Endodermal cell (in vitro differentiated cells): ENCODE measurements around the gene ADNP. TPM values are rescaled to one million over a fixed set of nuclear protein-coding genes. Genes with fewer than 3 reads are reported as not detected.

Experiments used
- DNase-seq: peaks from one replicate; pipeline ENCODE4 v3.0.0-alpha.2; 2017
- H3K27ac ChIP-seq: 2 replicates; pipeline ENCODE4 v1.5.1; 2013; ENCODE audit warnings: mild to moderate bottlenecking, low read depth, low read length, moderate library complexity
- H3K27me3 ChIP-seq: 2 replicates; pipeline ENCODE4 v1.6.1; 2013; ENCODE audit warnings: mild to moderate bottlenecking, low read length, moderate library complexity; ENCODE audit not compliant: insufficient read depth, control insufficient read depth, poor library complexity, severe bottlenecking
- H3K36me3 ChIP-seq: 2 replicates; pipeline ENCODE4 v1.7.0; 2013; ENCODE audit warnings: mild to moderate bottlenecking, low read length, moderate library complexity; ENCODE audit not compliant: control insufficient read depth, insufficient read depth
- H3K4me1 ChIP-seq: one replicate; pipeline ENCODE4 v1.7.0; 2013; ENCODE audit warnings: low read length; ENCODE audit not compliant: control insufficient read depth, insufficient read depth
- H3K4me3 ChIP-seq: 2 replicates; pipeline ENCODE4 v1.5.1; 2013; ENCODE audit warnings: mild to moderate bottlenecking, low read length, moderate library complexity
- H3K9ac ChIP-seq: 2 replicates; pipeline ENCODE4 v1.6.1; 2013; ENCODE audit warnings: mild to moderate bottlenecking, low read length, moderate library complexity; ENCODE audit not compliant: poor library complexity, severe bottlenecking; ENCODE audit errors: extremely low read depth
- H3K9me3 ChIP-seq: 2 replicates; pipeline ENCODE4 v1.6.1; 2013; ENCODE audit warnings: mild to moderate bottlenecking, low read length, moderate library complexity; ENCODE audit not compliant: control insufficient read depth
- H3K27ac Mint-ChIP-seq: 2 replicates; pipeline ENCODE4 v1.8.0; 2020; ENCODE audit warnings: mixed read lengths
- H3K27me3 Mint-ChIP-seq: 2 replicates; pipeline ENCODE4 v1.8.0; 2021; ENCODE audit warnings: mild to moderate bottlenecking, mixed read lengths; ENCODE audit not compliant: insufficient read depth
- H3K36me3 Mint-ChIP-seq: 2 replicates; pipeline ENCODE4 v1.8.0; 2020; ENCODE audit warnings: low read depth, mixed read lengths
- H3K4me1 Mint-ChIP-seq: 2 replicates; pipeline ENCODE4 v1.8.0; 2020; ENCODE audit warnings: mixed read lengths
- H3K4me3 Mint-ChIP-seq: 2 replicates; pipeline ENCODE4 v1.8.0; 2020; ENCODE audit warnings: mild to moderate bottlenecking, moderate library complexity, mixed read lengths
- H3K9me3 Mint-ChIP-seq: 2 replicates; pipeline ENCODE4 v1.8.0; 2020; ENCODE audit warnings: mild to moderate bottlenecking, mixed read lengths
- CTCF ChIP-seq: fragments of 200-600 bp; sonication (generic); conservative IDR thresholded peaks from 2 replicates; pipeline ENCODE4 v1.5.0; 2021; ENCODE audit warnings: antibody characterized with exemption, mild to moderate bottlenecking
- WGBS, 2 experiments: methylation state at CpG; one replicate each; pipeline versions ENCODE4 v1.1.5 to v1.1.7; 2013; ENCODE audit warnings: missing lambda C conversion rate in 2 of 2, mixed read lengths in 1 of 2; ENCODE audit not compliant: insufficient coverage in 1 of 2, insufficient read length in 1 of 2; 5-methylcytosine and 5-hydroxymethylcytosine counted together
- total RNA-seq, 2 donors: library from RNA; stranded (reverse); fragmentation: NEBNext Ultra II Directional in 1 of 2; extraction: Animal tissue kit (Norgen Biotek cat#: 25700) in 1 of 2; gene quantifications; 2 replicates in 1 of 2; 3 replicates in 1 of 2; pipeline ENCODE4 v1.2.1, GENCODE V29; 2021

The ADNP gene
- total RNA-seq, 2 donors from 2014 or later: 136 to 152 TPM

DNA sequence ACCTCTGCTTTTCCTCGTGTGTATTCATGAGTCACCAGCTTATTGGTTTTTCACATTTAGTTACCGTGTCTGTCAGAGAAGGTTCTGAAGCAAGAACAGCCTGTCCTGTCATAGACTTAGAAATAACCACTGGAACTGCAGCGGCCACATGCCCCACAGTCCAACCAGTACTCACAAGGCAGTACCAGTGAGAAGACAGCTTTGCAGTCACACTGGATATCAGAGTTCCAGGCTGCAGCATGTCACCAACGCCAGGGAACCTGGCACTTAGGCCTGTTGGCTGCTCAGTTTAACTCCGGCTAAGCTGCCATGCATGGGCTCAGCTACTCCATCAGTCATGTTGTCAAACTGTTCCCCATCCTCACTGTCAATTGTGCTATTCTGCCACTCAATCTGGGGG is 40.1 kb downstream of the ADNP start:
- H3K27ac Mint-ChIP-seq: no peak overlapping the region
- no peak overlapping the region for H3K9ac ChIP-seq
- no peak overlapping the region for H3K4me3 ChIP-seq
- H3K4me1 Mint-ChIP-seq: peaks cover 4% of the 10 kb centered on the region
- no peak for DNase-seq
- H3K27me3 ChIP-seq: no peaks in the 10 kb centered on the region
- peaks cover 78% of the 10 kb centered on the region for H3K36me3 ChIP-seq
- no peaks in the 10 kb centered on the region for H3K4me1 ChIP-seq
- no peak overlapping the region for H3K27ac ChIP-seq
- no peaks in the 10 kb centered on the region for H3K9me3 ChIP-seq
- H3K9me3 Mint-ChIP-seq: no peaks in the 10 kb centered on the region
- no peaks in the 10 kb centered on the region for H3K27me3 Mint-ChIP-seq
- H3K36me3 Mint-ChIP-seq: peaks cover 77% of the 10 kb centered on the region
- no peak overlapping the region for H3K4me3 Mint-ChIP-seq
- WGBS, 2 experiments: 87 to 93% methylated on average over 5 of the region's 5 CpGs
- no peak for TF ChIP-seq CTCF

DNA sequence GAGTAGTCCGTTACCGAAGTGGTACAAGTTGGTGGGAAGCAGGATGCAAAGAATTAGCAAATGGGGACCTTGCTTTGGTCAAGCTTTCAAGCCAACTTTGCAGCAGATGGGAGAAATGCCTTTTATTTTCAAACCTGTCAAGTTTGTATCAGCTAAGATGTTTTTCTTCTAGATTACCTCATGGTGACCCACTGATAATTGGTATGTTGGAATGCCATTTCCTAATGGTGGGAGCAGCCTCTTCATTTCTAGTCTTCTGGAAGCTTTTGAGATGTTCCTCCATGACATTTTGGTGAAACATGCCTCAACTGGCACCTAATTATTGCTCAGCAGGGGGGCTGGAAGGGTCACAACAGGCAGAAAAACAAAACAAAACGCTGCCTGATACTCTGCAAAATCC is 43.7 kb downstream of the ADNP start:
- H3K36me3 ChIP-seq: peaks cover 43% of the 10 kb centered on the region
- H3K4me1 Mint-ChIP-seq: no peaks in the 10 kb centered on the region
- H3K27ac Mint-ChIP-seq: no peak overlapping the region
- DNase-seq: peak; percentile 53
- no peaks in the 10 kb centered on the region for H3K9me3 Mint-ChIP-seq
- H3K27me3 Mint-ChIP-seq: no peaks in the 10 kb centered on the region
- no peak for TF ChIP-seq CTCF
- no peaks in the 10 kb centered on the region for H3K4me1 ChIP-seq
- no peaks in the 10 kb centered on the region for H3K9me3 ChIP-seq
- H3K27ac ChIP-seq: no peak overlapping the region
- H3K27me3 ChIP-seq: no peaks in the 10 kb centered on the region
- no peak overlapping the region for H3K4me3 Mint-ChIP-seq
- H3K4me3 ChIP-seq: no peak overlapping the region
- H3K36me3 Mint-ChIP-seq: peaks cover 45% of the 10 kb centered on the region
- WGBS, 2 experiments: 95 to 96% methylated on average over 3 of the region's 3 CpGs
- no peak overlapping the region for H3K9ac ChIP-seq

GRCh38 chr20:50886184-50886790 is 45.0 kb downstream of the ADNP start:
- Mint-ChIP-seq H3K9me3 (no peaks in the 10 kb centered on the region), H3K36me3 (peaks cover 33% of the 10 kb centered on the region), H3K4me3 (no peak overlapping the region), H3K4me1 (no peaks in the 10 kb centered on the region), H3K27me3 (no peaks in the 10 kb centered on the region), H3K27ac (peak overlapping the region; percentile 21)
- WGBS, 2 experiments: 91 to 92% methylated on average over 7 to 12 of the region's 12 CpGs
- Histone ChIP-seq H3K4me1 (no peaks in the 10 kb centered on the region), H3K9me3 (no peaks in the 10 kb centered on the region), H3K9ac (no peak overlapping the region), H3K36me3 (peaks cover 30% of the 10 kb centered on the region), H3K4me3 (no peak overlapping the region), H3K27me3 (no peaks in the 10 kb centered on the region), H3K27ac (no peak overlapping the region)
- peak; percentile 49 for DNase-seq
- no peak for TF ChIP-seq CTCF
